Esophagus squamous epithelium (tissue), 5 donors: ENCODE data around the gene TSPEAR. TPM values are rescaled to one million over a fixed set of nuclear protein-coding genes. Genes with fewer than 3 reads are reported as not detected.

Experiments
- DNase-seq: peaks from one replicate; lab custom pipeline; 2025; lab: John Stamatoyannopoulos, UW
- H3K27ac ChIP-seq, 4 donors: fragments of 200-600 bp; sonication (generic); one replicate each; pipeline ENCODE4 v1.5.1; 2016 to 2019; ENCODE audit warnings: mild to moderate bottlenecking in 1 of 4
- H3K27me3 ChIP-seq, 4 donors: fragments of 200-600 bp; sonication (generic); 1 replicate in 3 of 4; 2 replicates in 1 of 4; pipeline versions ENCODE4 v1.5.1 to v1.6.0; 2017 to 2021; ENCODE audit warnings: antibody characterized with exemption in 1 of 4
- H3K36me3 ChIP-seq, 3 donors: fragments of 200-600 bp; sonication (generic); one replicate each; pipeline ENCODE4 v1.5.1; 2016 to 2019
- H3K4me1 ChIP-seq, 3 donors: fragments of 200-600 bp; sonication (generic); one replicate each; pipeline ENCODE4 v1.5.1; 2017 to 2019
- H3K4me3 ChIP-seq, 4 donors: fragments of 200-600 bp; sonication (generic); 1 replicate in 3 of 4; 2 replicates in 1 of 4; pipeline ENCODE4 v1.5.1; 2016 to 2019; ENCODE audit warnings: mild to moderate bottlenecking in 2 of 4, moderate library complexity in 1 of 4
- H3K9me3 ChIP-seq, 3 donors: fragments of 200-600 bp; sonication (generic); one replicate each; pipeline ENCODE4 v1.5.1; 2016 to 2019
- CTCF ChIP-seq, 6 experiments: fragments of 450-650 bp in 4 of 6; fragments of 200-600 bp in 2 of 6; sonication (generic) in 2 of 6; IDR thresholded peaks; one replicate each; pipeline ENCODE4 v1.5.1; 2016 to 2019; ENCODE audit warnings: antibody characterized with exemption in 6 of 6, mild to moderate bottlenecking in 4 of 6, moderate library complexity in 4 of 6
- POLR2A ChIP-seq, 4 donors: fragments of 450-650 bp; IDR thresholded peaks; one replicate each; pipeline ENCODE4 v1.6.1; 2017; ENCODE audit warnings: antibody characterized with exemption in 4 of 4, mild to moderate bottlenecking in 4 of 4, moderate library complexity in 3 of 4
- WGBS, 2 donors: methylation state at CpG; one replicate each; pipeline ENCODE4 v1.1.5; 2018; 5-methylcytosine and 5-hydroxymethylcytosine counted together
- intact Hi-C: fragments of 100-400 bp; cut with DNase I; formaldehyde crosslinking; loops from one replicate; pipeline ENCODE4 v1.15.0; 2022
- total RNA-seq, 4 donors: library from RNA; depleted of rRNA; stranded (reverse); fragments of >200 nt; gene quantifications; one replicate each; pipeline ENCODE4 v1.1.0, GENCODE V29; 2016
- donor health status: DM: yes; HTN: yes; CAD: no.

The TSPEAR gene
- total RNA-seq, 4 donors from 2014 or later, result not detected

- Histone ChIP-seq H3K27ac (peak overlapping the region in 1 of 4 donors; percentile 13), H3K9me3 (peaks cover 0 to 13% (median 9%) of the 10 kb centered on the region in 3 donors), H3K4me1 (peaks cover 0 to 20% (median 0%) of the 10 kb centered on the region in 3 donors), H3K36me3 (no peaks in the 10 kb centered on the region), H3K27me3 (peaks cover 0 to 82% (median 2%) of the 10 kb centered on the region in 4 donors), H3K4me3 (no peak overlapping the region)
- WGBS, 2 donors, result 26 to 47% methylated on average over 6 of the region's 6 CpGs
- TF ChIP-seq CTCF (IDR thresholded peaks at IDR 0.05), result no peak
- TF ChIP-seq POLR2A (IDR thresholded peaks at IDR 0.05), result no peak
- intact Hi-C loops, result no loop called here
- DNase-seq, result no peak
Measured at GRCh38 chr21:44497703-44498126, 213.7 kb downstream of the TSPEAR start.

DNA sequence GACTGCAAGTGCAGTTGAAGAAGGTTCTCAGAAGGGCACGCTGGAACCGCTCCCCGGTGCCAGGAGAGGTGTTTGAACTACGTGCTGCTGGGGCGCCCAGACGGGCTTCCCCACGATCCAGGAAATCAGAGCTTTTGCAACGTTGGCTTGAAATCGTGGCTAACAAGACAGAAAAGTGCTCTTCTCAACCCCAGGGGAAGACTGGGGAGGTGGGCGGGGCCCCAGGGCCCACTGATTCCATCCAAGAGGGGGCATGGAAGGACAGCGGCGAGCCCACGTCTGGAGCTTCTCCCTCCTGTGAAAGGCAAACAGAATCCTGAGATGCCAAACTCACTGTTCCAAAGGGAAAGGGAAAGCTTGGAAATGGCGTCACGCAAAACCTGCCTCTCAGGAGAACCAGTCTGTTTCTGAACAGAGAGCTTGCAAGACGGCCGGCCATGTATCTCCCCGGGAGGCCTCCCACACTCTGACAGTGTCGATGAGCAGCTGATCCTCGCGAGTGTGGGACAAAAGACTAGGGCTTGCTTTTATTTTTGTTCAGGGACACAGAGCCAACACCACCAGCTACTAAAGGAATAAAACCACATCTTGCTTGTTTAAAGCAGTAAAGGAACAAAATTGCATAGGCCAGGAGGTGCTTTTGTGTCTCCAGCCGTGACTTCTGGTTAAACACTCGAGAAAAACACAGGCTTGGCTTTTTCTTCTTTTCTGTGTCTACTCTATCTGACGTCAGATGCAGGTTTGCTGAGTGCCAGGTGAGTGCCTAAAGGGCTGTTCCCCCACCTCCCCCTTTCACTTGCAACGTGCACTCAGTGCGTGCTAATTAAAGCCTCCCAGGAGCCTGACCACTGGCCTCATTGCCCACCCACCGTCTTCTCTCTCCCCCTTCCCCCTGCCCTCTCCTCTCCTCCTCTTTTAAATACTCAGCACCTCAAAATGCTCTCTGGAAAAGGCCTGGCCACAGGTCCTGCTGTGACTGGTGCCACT is 214.5 kb downstream of the TSPEAR start:
- WGBS, 2 donors, result 31 to 62% methylated on average over 17 to 24 of the region's 27 CpGs
- no peak for DNase-seq
- Histone ChIP-seq H3K4me1 (peaks cover 0 to 20% (median 0%) of the 10 kb centered on the region in 3 donors), H3K36me3 (no peaks in the 10 kb centered on the region), H3K9me3 (peaks cover 0 to 22% (median 11%) of the 10 kb centered on the region in 3 donors), H3K4me3 (no peak overlapping the region), H3K27me3 (peaks cover 0 to 76% (median 2%) of the 10 kb centered on the region in 4 donors), H3K27ac (peak overlapping the region in 2 of 4 donors; percentile 13 to 38)
- TF ChIP-seq CTCF (IDR thresholded peaks at IDR 0.05) (no peak), POLR2A (IDR thresholded peaks at IDR 0.05) (no peak)
- intact Hi-C loops, result no loop called here

- peaks cover 0 to 20% (median 0%) of the 10 kb centered on the region in 3 donors for H3K4me1 ChIP-seq
Measured at GRCh38 chr21:44495611-44496563, 215.5 kb downstream of the TSPEAR start.

DNA sequence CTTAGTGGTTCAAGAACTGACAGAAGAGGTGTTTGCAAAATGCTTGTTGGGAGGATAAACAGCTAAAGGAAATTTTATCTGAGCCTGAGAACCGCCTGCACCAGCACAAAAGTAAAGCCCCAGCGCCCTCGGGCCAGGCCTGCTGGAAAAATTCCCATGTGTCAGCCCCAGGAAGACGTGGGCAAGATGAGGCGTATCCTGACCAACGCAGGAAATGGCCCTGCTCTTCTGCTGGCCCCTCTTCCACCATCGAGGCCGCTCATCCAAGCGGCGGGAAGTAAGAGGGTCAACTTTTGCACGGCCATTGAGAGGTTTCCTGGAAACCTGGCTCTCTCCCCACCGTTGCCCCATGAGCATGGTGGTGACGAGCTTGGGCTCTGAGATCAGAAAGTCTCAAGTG is 216.4 kb downstream of the TSPEAR start:
- peaks cover 0 to 26% (median 11%) of the 10 kb centered on the region in 3 donors for H3K9me3 ChIP-seq
- intact Hi-C loops, result no loop called here

More at GRCh38 chr21:44495611-44496563, 215.5 kb downstream of the TSPEAR start:
- H3K4me3 ChIP-seq, result no peak overlapping the region
- H3K9me3 ChIP-seq, result peaks cover 0 to 26% (median 11%) of the 10 kb centered on the region in 3 donors
- no peaks in the 10 kb centered on the region for H3K36me3 ChIP-seq
- H3K27me3 ChIP-seq, result peaks cover 0 to 71% (median 2%) of the 10 kb centered on the region in 4 donors
- H3K27ac ChIP-seq, result no peak overlapping the region
- 86 to 87% methylated on average over 15 to 16 of the region's 16 CpGs for WGBS, 2 donors
- TF ChIP-seq POLR2A (IDR thresholded peaks at IDR 0.05) (no peak), CTCF (IDR thresholded peaks at IDR 0.05) (no peak)
- no peak for DNase-seq
- intact Hi-C loops, result no loop called here

More for the DNA sequence above, 216.4 kb downstream of the TSPEAR start:
- TF ChIP-seq POLR2A (IDR thresholded peaks at IDR 0.05), result no peak
- TF ChIP-seq CTCF (IDR thresholded peaks at IDR 0.05), result no peak
- Histone ChIP-seq H3K27ac (no peak overlapping the region), H3K4me3 (no peak overlapping the region), H3K27me3 (peaks cover 0 to 69% (median 0%) of the 10 kb centered on the region in 4 donors), H3K36me3 (no peaks in the 10 kb centered on the region), H3K4me1 (peaks cover 0 to 20% (median 0%) of the 10 kb centered on the region in 3 donors)
- no peak for DNase-seq
- 59 to 68% methylated on average over 9 to 13 of the region's 13 CpGs for WGBS, 2 donors
